MM.1S (cell line): Measurements from ENCODE around the gene C16orf87.

Source experiments
- DNase-seq: peaks from one replicate; pipeline ENCODE4 v3.0.0-alpha.2; 2015
- H2AFZ ChIP-seq: fragments of 300-600 bp; sonication (generic); 2 replicates; pipeline ENCODE4 v1.6.0; 2016; ENCODE audit warnings: antibody characterized with exemption, low read length
- H3F3A ChIP-seq: fragments of 300-600 bp; sonication (generic); 2 replicates; pipeline ENCODE4 v1.6.1; 2016; ENCODE audit warnings: mild to moderate bottlenecking, antibody characterized with exemption, low read length, moderate library complexity, mixed read lengths; ENCODE audit not compliant: insufficient read depth
- H3K27ac ChIP-seq: fragments of 300-600 bp; sonication (generic); 2 replicates; pipeline ENCODE4 v1.5.1; 2016; ENCODE audit warnings: mild to moderate bottlenecking, low read length
- H3K27me3 ChIP-seq: fragments of 300-600 bp; sonication (generic); replicated peaks from 2 replicates; pipeline ENCODE4 v1.6.0; 2016; ENCODE audit warnings: low read length; ENCODE audit not compliant: insufficient read depth
- H3K36me3 ChIP-seq: fragments of 300-600 bp; sonication (generic); replicated peaks from 2 replicates; pipeline ENCODE4 v1.6.1; 2016; ENCODE audit warnings: mild to moderate bottlenecking, low read length, mixed read lengths; ENCODE audit not compliant: insufficient read depth
- H3K4me1 ChIP-seq: fragments of 300-600 bp; sonication (generic); 2 replicates; pipeline ENCODE4 v1.6.1; 2016; ENCODE audit warnings: low read length, mixed read lengths
- H3K4me2 ChIP-seq: fragments of 300-600 bp; sonication (generic); 2 replicates; pipeline ENCODE4 v1.6.0; 2016; ENCODE audit warnings: low read depth, low read length
- H3K4me3 ChIP-seq: fragments of 300-600 bp; sonication (generic); 2 replicates; pipeline ENCODE4 v1.5.1; 2016; ENCODE audit warnings: low read length, mixed read lengths
- H3K79me2 ChIP-seq: fragments of 300-600 bp; sonication (generic); 2 replicates; pipeline ENCODE4 v1.6.1; 2016; ENCODE audit warnings: mixed run types, low read length, mixed read lengths
- H3K9ac ChIP-seq: fragments of 300-600 bp; sonication (generic); 2 replicates; pipeline ENCODE4 v1.6.1; 2016; ENCODE audit warnings: low read length, mixed read lengths
- H3K9me2 ChIP-seq: fragments of 300-600 bp; sonication (generic); replicated peaks from 2 replicates; pipeline ENCODE4 v1.6.1; 2016; ENCODE audit warnings: mild to moderate bottlenecking, low read length, mixed read lengths; ENCODE audit not compliant: insufficient read depth
- H3K9me3 ChIP-seq: fragments of 300-600 bp; sonication (generic); replicated peaks from 2 replicates; pipeline ENCODE4 v1.6.1; 2016; ENCODE audit warnings: mild to moderate bottlenecking, low read length, mixed read lengths; ENCODE audit not compliant: insufficient read depth
- H4K20me1 ChIP-seq: fragments of 300-600 bp; sonication (generic); 2 replicates; pipeline ENCODE4 v1.6.1; 2016; ENCODE audit warnings: mild to moderate bottlenecking, low read length, moderate library complexity, mixed read lengths; ENCODE audit not compliant: insufficient read depth
- EZH2 ChIP-seq: fragments of 300-600 bp; sonication (generic); optimal IDR thresholded peaks from 2 replicates; pipeline ENCODE3; 2017; ENCODE audit warnings: low read depth, mild to moderate bottlenecking, antibody characterized with exemption, low read length, mixed read lengths
- EZH2phosphoT487 ChIP-seq: fragments of 300-600 bp; sonication (generic); IDR thresholded peaks from 2 replicates; pipeline ENCODE4 v1.6.1; 2018; ENCODE audit warnings: antibody characterized with exemption, low read length
- TF ChIP-seq, protein P1 (sequence below): fragments of 300-600 bp; sonication (generic); IDR thresholded peaks from 2 replicates; pipeline ENCODE4 v1.5.1; 2016; ENCODE audit warnings: antibody characterized with exemption, low read length, mixed read lengths

C16orf87 gene

GRCh38 chr16:46774743-46775177, 56.2 kb downstream of the C16orf87 start:
- no peaks in the 10 kb centered on the region for H3K79me2 ChIP-seq
- peak; percentile 54 for DNase-seq
- no peaks in the 10 kb centered on the region; the same call in 1 of the 2 replicates for H3K9me3 ChIP-seq
- no peaks in the 10 kb centered on the region for H3K9me2 ChIP-seq
- no peaks in the 10 kb centered on the region for H4K20me1 ChIP-seq
- no peak for TF ChIP-seq EZH2phosphoT487
- TF ChIP-seq EZH2: no peak
- TF ChIP-seq, protein P1, sequence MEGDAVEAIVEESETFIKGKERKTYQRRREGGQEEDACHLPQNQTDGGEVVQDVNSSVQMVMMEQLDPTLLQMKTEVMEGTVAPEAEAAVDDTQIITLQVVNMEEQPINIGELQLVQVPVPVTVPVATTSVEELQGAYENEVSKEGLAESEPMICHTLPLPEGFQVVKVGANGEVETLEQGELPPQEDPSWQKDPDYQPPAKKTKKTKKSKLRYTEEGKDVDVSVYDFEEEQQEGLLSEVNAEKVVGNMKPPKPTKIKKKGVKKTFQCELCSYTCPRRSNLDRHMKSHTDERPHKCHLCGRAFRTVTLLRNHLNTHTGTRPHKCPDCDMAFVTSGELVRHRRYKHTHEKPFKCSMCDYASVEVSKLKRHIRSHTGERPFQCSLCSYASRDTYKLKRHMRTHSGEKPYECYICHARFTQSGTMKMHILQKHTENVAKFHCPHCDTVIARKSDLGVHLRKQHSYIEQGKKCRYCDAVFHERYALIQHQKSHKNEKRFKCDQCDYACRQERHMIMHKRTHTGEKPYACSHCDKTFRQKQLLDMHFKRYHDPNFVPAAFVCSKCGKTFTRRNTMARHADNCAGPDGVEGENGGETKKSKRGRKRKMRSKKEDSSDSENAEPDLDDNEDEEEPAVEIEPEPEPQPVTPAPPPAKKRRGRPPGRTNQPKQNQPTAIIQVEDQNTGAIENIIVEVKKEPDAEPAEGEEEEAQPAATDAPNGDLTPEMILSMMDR: no peak
- no peak overlapping the region for H3K9ac ChIP-seq
- H3K27ac ChIP-seq: peak overlapping the region; percentile 33; the same call in 1 of the 2 replicates
- peaks cover 12% of the 10 kb centered on the region for H3F3A ChIP-seq
- H3K4me1 ChIP-seq: peaks cover 17% of the 10 kb centered on the region
- peak overlapping the region; percentile 52 for H3K4me2 ChIP-seq
- no peaks in the 10 kb centered on the region for H3K36me3 ChIP-seq
- H3K27me3 ChIP-seq: no peaks in the 10 kb centered on the region
- 0 out of 2 replicates have a peak overlapping the region, but pooled peaks have one; percentile 11 for H2AFZ ChIP-seq
- 0 out of 2 replicates have a peak overlapping the region, but pooled peaks have one; percentile 22 for H3K4me3 ChIP-seq

- no peaks in the 10 kb centered on the region for H3K36me3 ChIP-seq
- no peaks in the 10 kb centered on the region for H3K9me2 ChIP-seq
- TF ChIP-seq EZH2phosphoT487: no peak
- TF ChIP-seq, protein P1: no peak
- TF ChIP-seq EZH2: no peak
- H3K9me3 ChIP-seq: no peaks in the 10 kb centered on the region; the same call in 1 of the 2 replicates
- peaks cover 17% of the 10 kb centered on the region for H3K4me1 ChIP-seq
- H3K27ac ChIP-seq: no peak overlapping the region
- DNase-seq: no peak
- H3K4me2 ChIP-seq: no peak overlapping the region
- no peak overlapping the region for H2AFZ ChIP-seq
- H3K27me3 ChIP-seq: no peaks in the 10 kb centered on the region
- no peak overlapping the region for H3K4me3 ChIP-seq
- no peaks in the 10 kb centered on the region for H4K20me1 ChIP-seq
- no peak overlapping the region for H3K9ac ChIP-seq
- H3F3A ChIP-seq: peaks cover 12% of the 10 kb centered on the region
- H3K79me2 ChIP-seq: no peaks in the 10 kb centered on the region
These were observed 58.5 kb downstream of the C16orf87 start for GRCh38 chr16:46772463-46772862.

DNA sequence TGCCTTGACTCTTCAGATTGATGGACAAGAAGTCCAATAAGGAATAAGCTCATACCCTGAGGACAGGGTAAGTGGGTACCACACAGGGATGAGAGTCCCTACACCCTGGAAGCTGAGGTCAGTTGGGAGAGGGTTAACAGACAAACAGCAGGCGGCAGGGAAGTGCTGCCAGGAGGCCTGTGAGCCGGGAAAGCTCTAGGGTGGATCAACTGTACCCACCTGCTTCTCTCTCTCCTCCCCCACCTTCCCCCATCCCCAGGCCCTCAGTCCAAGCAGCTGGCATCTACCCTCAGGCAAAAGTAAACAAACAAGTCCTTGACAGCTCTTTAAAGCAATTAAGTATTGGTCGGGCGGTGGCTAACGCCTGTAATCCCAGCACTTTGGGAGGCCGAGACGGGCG, 62.2 kb downstream of the C16orf87 start:
- no peak overlapping the region for H3K4me2 ChIP-seq
- H3K27me3 ChIP-seq: no peaks in the 10 kb centered on the region
- H3K79me2 ChIP-seq: no peaks in the 10 kb centered on the region
- DNase-seq: no peak
- TF ChIP-seq, protein P1: no peak
- TF ChIP-seq EZH2phosphoT487 (no peak), EZH2 (no peak)
- H3K4me1 ChIP-seq: no peaks in the 10 kb centered on the region
- no peaks in the 10 kb centered on the region for H4K20me1 ChIP-seq
- H2AFZ ChIP-seq: no peak overlapping the region
- H3K9ac ChIP-seq: no peak overlapping the region
- no peaks in the 10 kb centered on the region for H3K9me3 ChIP-seq
- no peaks in the 10 kb centered on the region for H3K9me2 ChIP-seq
- H3K4me3 ChIP-seq: no peak overlapping the region
- no peaks in the 10 kb centered on the region for H3K36me3 ChIP-seq
- no peak overlapping the region for H3K27ac ChIP-seq
- H3F3A ChIP-seq: no peaks in the 10 kb centered on the region
